GM19099 (cell line): ENCODE results near the gene CD7.

Experiments
- POLR2A ChIP-seq: IDR thresholded peaks from 3 replicates; pipeline ENCODE4 v1.6.1; 2011; ENCODE audit warnings: low read depth; ENCODE audit not compliant: insufficient read length; ENCODE audit errors: extremely low read depth

CD7 gene

DNA sequence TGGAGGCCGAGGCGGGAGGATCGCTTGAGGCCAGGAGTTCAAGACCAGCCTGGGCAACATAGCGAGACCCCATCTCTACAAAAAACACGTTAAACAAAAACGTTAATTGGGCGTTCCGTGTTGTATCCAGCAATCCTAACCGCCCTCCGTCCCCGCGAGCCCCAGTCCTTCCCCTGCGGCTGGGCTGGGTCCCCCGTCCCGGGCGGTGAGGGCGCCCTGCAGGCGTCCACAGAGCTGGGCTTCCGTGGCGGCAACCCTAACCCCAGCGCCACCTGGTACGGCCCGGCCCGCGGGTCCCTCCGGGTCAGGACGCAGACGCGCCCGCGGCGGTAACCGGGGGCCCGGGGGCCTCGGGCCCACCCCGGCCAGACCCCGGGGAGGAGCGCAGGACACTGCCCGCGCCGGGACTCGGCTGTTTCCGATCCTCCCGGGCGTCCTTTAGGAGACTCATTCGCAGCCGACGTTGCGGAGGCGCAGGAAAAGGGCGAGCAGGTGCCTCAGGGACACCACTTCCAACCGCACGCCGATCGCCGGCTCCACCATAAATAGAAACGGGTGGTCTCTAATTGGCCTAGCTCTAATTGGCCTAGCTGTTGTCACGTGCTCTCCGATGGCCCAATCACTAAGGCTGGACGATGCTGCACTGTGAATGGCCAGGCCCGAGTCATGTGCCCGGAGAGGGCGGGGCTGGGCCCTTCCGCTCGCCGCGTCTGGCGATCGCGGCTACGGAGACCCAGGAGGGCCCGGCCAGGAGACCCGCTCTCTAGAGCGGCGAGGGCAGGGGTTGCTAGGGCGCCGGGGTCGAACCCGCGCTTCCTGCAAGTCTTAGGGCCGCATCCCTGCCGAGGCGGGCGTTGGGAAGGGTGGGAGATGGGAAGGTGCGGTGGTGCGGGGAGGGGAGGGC is 24.9 kb downstream of the CD7 start:
- TF ChIP-seq POLR2A = peak; percentile 90

DNA sequence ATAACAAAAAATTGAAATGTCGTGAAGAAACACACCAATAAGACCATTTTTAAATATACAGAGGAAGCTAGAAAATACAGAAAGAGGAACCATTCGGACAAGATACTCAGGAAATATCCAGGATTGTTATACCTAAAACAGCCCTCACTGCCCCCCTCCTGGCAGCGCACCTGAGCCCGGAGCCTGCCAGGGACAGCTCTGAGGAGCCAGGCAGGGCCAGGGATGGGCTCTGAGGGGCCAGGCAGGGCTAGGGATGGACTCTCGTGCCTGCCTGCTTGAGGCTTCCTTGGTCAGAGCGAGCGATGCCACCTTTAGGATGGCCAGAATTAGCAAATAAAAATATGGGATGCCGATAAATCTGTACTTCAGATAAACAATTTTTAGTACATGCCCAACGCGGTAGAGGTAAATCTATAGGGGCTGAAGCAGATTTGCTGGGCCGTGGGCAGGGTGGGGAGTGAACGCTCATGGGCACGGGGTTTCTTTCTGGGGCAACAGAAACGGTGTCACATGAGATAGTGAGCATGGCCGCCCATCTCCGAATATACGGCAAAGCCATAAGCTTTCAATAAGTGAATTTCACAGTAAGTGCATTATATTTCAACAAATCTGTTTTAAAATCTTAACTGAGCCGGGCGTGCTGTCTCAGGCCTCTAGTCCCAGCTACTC is 25.7 kb downstream of the CD7 start:
- TF ChIP-seq POLR2A = no peak

DNA sequence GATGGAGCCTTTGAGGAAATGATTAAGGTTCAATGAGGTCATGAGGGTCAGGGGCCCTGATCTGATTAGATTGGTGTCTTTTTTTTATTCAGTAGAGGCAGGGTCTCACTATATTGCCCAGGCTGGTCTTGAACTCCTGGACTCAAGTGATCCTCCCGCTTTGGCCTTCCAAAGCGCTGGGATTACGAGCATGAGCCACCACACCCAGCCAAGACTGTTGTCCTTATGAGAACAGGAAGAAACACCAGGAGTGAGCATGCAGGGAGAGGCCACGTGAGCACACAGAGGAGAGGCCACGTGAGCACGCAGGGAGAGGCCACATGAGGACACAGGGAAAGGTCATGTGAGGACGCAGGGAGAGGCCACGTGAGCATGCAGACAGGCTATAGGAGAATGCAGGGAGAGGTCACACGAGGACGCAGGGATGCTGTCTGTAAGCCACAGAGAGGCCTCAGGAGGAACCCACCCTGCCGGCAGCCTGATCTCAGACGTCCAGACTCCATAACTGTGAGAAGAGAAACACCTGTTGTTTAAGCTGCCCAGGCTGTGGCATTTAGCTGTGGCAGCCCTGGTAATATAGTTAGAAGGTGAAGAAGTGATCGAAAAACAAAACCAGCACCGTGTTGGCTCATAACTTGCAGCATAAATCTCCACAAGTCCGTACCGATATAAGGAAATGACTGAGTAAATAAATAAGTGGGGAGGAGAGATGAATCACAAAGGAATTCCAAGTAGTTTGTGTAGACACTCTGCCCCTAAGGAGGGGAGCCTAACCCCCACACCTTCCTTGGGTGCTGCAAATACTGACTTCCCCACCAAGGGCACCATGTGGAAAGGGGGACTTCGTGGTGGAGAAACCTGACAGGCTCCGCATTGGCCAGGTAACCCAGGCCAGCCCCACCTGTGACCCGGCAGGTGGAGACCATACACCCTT is 29.3 kb downstream of the CD7 start:
- no peak for TF ChIP-seq POLR2A

DNA sequence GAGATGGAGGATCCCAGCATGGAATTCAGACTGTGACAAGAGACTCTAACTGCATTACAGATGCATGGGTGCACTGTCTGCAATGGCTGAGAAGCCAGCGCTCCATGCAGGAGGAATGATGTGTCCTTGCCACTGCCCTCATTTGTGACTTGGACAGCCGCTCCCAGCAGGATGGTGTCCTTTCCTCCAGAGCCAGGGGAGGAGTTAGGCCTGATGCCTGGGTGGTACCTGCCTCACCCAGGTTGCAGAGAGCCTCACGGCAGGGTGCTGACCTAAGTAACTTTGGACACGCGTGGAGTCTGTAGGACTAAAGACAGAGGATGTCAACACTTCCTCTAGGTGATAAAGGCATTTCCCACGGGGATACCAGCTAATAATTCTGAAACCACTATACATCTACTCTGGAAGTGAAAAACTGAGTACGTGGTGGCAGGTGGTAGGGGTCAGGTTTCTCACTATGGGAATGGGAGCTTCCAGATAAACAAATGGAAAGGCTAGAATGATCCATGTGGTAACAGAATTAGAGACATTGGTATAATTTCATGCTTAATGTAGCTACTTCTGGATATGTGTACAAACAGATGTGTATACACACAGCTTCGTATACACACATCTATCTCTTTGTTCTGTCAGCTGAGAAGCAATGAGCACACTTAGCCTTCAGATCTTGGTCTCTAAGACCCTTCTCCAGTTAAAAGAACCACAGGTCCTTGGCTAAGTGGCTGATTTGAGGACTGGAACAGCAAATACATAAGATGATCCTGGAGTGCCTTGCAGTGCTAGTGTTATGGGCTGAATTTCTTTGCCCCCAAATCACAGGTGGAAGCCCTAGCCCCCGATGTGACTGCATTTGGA is 30.2 kb downstream of the CD7 start:
- TF ChIP-seq POLR2A = no peak

DNA sequence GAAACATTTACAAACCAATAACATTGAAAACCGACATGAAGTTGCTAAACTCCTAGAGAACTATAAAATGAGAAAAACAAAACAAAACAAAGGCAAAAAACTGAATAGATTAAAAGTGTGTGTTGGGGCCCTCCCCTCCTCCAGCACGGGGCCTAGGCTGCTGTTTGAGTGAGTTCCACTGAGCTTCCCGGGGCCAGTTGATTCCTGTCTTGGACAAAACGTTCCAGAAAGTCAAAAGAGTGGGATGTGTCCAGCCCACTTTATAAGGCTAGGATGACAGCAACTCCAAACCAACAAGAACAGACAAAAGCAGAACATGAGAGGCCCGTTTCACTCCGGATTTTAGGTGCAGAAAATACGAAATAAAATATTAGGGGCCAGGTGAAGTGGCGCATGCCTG is 32.3 kb downstream of the CD7 start:
- no peak for TF ChIP-seq POLR2A

DNA sequence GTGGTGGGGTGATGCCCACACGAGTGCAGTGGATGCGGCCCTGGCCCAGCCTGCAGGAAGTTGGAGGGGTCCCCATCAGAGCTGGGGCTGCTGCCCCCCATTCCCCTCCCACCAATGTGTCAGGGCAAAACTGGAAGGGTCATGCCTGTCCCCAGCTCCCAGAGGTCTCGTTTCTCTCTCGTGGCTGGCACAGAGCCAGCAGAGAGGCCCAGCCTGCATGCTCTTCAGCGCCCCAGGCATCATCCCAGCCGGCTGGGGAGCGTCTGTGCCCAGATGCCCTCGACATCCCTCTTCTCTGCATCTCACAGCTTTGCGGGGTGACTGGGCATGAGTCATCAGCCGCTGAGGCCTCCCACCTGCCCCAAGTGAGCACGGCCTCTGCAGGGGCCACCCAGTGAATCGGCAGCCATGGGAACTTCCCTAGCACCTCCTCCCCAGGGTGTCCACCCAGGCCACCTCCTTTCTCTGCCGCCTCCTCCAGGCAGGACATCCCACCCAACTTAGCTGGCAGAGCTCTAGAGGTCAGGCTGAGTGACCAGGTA is 34.1 kb downstream of the CD7 start:
- TF ChIP-seq POLR2A = no peak

DNA sequence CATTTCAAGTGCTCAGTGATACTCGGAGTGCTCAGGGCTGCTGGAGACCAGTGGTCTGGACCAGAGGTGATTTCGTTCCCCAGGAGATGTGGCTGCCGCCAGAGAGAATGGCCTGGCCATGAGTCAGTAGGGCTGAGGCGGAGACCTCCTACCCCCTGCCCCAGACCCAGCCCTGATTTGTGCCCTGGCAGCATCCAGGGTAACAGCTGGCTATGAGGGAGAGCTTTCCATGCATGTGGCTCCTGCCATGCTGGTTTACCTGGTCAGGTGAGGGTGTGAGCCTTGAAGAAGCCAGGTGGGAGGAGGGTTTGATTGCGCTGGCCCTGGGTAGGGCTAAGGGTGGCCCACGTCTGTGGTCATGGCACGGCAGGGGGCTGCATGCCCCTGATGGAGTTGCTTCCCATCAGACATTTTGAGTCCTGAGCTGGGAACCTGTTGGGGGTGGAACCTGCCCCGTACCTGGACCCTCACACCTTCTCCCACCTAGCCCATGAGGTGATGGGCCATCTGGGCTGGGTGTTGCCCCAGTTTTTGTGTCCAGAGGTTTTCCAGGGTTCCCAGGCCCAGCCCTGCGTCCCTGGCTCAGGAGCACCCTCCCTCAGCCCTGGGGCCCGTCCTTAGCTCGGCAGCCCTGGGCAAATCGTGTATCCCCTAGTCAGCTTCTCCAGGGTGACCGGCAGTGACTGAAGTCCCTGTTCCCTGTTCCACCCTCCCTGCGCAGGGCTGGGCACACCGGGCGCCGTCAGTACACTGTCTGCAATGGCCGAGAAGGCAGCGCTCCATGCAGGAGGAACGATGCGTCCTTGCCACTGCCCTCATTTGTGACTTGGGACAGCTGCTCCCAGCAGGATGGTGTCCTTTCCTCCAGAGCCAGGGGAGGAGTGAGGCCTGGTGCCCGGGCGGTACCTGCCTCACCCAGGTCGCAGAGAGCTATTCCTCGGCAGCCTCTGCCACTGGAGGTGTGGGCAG is 34.9 kb downstream of the CD7 start:
- no peak for TF ChIP-seq POLR2A

DNA sequence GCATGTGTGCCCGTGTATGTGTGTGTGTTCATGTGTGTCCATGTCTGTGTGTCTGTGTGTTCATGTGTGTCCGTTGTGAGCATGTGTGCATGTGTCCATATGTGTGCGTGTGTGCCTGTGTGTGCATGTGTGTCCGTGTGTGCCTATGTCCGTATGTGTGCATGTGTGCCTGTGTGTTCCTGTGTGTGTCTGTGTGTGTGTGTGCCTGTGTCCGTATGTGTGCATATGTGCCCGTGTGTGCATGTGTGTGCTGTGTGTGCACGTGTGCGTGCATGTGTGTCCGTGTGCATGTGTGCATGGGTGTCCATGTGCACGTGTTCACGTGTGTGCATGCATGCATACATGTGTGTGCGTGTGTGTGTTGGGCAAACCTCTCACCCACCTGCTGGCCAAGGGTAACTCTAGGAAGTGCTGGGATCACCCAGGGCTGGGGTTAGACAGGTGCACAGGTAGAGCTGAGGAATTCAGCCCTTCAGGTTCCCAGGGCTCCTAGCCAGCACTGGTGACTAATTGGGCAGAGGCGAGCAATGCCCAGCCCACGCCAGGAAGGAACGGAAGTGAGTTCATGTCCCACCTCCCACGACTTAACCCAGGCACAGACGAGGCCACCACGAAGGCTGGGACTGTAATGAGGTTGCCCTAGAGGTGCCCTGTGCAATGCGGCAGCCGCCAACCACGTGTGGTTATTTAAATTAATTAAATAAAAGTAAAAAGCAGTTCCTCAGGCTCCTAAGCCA is 35.7 kb downstream of the CD7 start:
- no peak for TF ChIP-seq POLR2A

DNA sequence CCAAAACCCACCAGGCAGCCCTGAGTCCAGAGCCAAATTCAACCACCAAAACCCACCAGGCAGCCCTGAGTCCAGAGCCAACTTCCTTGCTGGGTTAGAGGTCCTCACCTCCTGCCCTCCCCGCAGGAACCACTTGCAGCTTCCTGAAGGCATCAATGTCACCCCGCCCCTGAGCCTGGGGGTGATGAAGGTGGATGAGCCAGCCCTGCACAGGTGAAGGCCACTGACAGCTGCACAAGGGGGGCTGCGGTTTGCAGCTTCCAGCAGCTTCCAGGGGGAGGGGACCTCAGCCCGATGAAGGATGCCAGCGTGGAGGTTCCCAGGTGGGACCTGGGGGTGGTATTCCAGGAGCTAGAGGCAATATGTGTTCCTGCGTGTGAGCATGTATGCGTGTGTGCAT is 36.3 kb downstream of the CD7 start:
- no peak for TF ChIP-seq POLR2A

DNA sequence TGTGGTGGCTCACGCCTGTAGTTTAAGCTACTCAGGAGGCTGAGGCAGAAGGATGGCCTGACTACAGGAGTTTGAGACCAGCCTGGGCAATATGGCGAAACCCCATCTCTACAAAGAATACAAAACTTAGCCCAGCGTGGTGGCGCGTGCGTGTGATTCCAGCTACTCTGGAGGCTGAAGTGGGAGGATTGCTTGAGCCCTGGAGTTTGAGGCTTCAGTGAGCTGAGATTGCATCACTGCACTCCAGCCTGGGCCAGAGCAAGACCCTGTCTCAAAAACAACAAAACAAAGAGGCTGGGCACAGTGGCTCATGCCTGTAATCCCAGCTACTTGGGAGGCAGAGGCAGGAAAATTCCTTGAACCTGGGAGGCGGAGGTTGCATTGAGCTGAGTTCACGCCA is 36.9 kb downstream of the CD7 start:
- TF ChIP-seq POLR2A = no peak

DNA sequence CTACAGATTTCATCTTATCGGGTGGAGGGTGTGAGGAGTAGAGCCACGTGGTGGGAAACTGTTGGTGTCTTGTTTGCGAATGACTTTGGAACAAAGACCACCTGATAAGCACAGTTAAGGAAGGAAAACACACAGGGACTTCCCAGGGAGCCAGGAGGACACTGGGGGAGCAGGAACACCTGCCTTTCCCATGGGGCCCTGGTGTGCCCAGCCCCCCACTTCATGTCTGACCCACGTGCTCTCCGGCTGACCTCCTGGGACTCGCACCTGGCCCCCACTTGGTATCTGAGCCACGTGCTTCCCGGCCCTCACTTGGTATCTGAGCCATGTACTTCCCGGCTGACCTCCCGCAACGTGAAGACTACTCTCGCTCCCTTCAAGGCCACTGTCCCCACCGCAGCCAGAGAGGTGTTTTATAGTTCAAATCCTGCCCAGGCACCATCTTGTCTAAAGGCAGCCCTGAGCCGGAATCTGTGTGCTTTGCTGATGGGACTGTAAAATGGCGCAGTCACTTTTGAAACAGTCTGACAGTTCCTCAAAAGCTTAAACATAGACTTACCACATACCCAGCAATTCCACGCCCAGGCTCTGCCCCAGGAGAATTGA is 38.5 kb downstream of the CD7 start:
- TF ChIP-seq POLR2A = no peak

DNA sequence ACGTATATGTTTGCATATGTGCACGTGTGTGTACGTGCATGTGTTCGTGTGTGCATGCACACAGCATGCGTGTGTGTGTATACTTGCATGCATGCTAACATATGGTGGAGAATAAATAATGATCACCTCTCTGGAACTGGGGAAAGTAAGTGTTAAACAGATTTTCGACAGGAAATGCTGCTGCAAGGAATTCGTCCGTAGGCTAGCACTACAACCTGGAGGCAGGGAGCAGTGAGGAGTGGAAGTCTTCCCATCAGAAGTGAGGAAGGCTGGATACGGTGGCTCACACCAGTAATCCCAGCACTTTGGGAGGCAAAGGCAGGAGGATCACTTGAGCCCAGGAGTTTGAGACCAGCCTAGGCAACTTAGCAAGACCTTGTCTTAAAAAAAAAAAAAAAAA is 39.1 kb downstream of the CD7 start:
- TF ChIP-seq POLR2A = no peak
